ENCODE data around the gene KRTAP5-8.

GRCh38 chr11:71557257-71557656 is 19.4 kb downstream of the KRTAP5-8 start:
- TF ChIP-seq CTCF (IDR thresholded peaks at IDR 0.05; ENCODE audit: poor library complexity) (no peak), EZH2 (IDR thresholded peaks at IDR 0.05; ENCODE audit: borderline replicate concordance) (no peak), EZH2phosphoT487 (IDR thresholded peaks at IDR 0.05; ENCODE audit: low read depth, severe bottlenecking, unreplicated experiment) (no peak)
